CD8-positive, alpha-beta memory T cell (primary cell): ENCODE data around the gene RIOK2. TPM values are rescaled to one million over a fixed set of nuclear protein-coding genes. Genes with fewer than 3 reads are reported as not detected.

Source experiments
- CTCF ChIA-PET: fragments of 350-600 bp; sonication (Branson Sonifier 250); formaldehyde crosslinking; loops from one replicate; lab custom pipeline; 2021; ENCODE audit warnings: antibody characterized with exemption; lab: Charles Lee
- POLR2A ChIA-PET: fragments of 350-600 bp; sonication (Branson Sonifier 250); formaldehyde crosslinking; loops from one replicate; lab custom pipeline; 2021; ENCODE audit warnings: antibody characterized with exemption; lab: Charles Lee
- DNase-seq, 5 donors: peaks; one replicate each; pipeline versions ENCODE4 v3.0.0 to v3.0.0-alpha.2; 2020 to 2022; ENCODE audit warnings: mixed read lengths in 1 of 5
- H3K27ac ChIP-seq: one replicate; pipeline ENCODE4 v1.7.0; 2013; ENCODE audit warnings: low read depth, mild to moderate bottlenecking, low read length, moderate library complexity
- H3K27me3 ChIP-seq: 2 replicates; pipeline ENCODE4 v1.7.0; 2013; ENCODE audit warnings: low read length, mild to moderate bottlenecking; ENCODE audit not compliant: insufficient read depth, poor library complexity, severe bottlenecking
- H3K36me3 ChIP-seq: 2 replicates; pipeline ENCODE4 v1.7.0; 2013; ENCODE audit warnings: mild to moderate bottlenecking, low read length, moderate library complexity; ENCODE audit not compliant: insufficient read depth
- H3K4me1 ChIP-seq: 2 replicates; pipeline ENCODE4 v1.7.0; 2013; ENCODE audit warnings: mild to moderate bottlenecking, low read length, moderate library complexity; ENCODE audit not compliant: insufficient read depth
- H3K4me3 ChIP-seq: 2 replicates; pipeline ENCODE4 v1.7.0; 2013; ENCODE audit warnings: mild to moderate bottlenecking, low read length
- H3K9me3 ChIP-seq: 2 replicates; pipeline ENCODE4 v1.7.0; 2013; ENCODE audit warnings: mild to moderate bottlenecking, low read length
- H3K27ac Mint-ChIP-seq, 8 donors: one replicate each; pipeline ENCODE4 v1.8.0; 2020 to 2021; ENCODE audit warnings: mixed read lengths in 8 of 8, mild to moderate bottlenecking in 6 of 8, inconsistent platforms in 3 of 8, moderate library complexity in 3 of 8
- H3K27me3 Mint-ChIP-seq, 2 donors: one replicate each; pipeline ENCODE4 v1.8.0; 2020 to 2021; ENCODE audit warnings: mixed read lengths in 2 of 2, mild to moderate bottlenecking in 1 of 2, moderate library complexity in 1 of 2
- H3K36me3 Mint-ChIP-seq, 3 donors: one replicate each; pipeline ENCODE4 v1.8.0; 2020 to 2021; ENCODE audit warnings: mixed read lengths in 3 of 3, inconsistent platforms in 1 of 3, mild to moderate bottlenecking in 1 of 3
- H3K4me1 Mint-ChIP-seq, 3 donors: one replicate each; pipeline ENCODE4 v1.8.0; 2020 to 2021; ENCODE audit warnings: mixed read lengths in 3 of 3, inconsistent platforms in 1 of 3, mild to moderate bottlenecking in 1 of 3
- H3K4me3 Mint-ChIP-seq, 7 donors: one replicate each; pipeline ENCODE4 v1.8.0; 2020 to 2021; ENCODE audit warnings: mixed read lengths in 7 of 7, mild to moderate bottlenecking in 6 of 7, moderate library complexity in 4 of 7, inconsistent platforms in 2 of 7
- H3K9me3 Mint-ChIP-seq, 5 donors: one replicate each; pipeline ENCODE4 v1.8.0; 2020 to 2022; ENCODE audit warnings: mixed read lengths in 5 of 5, mild to moderate bottlenecking in 3 of 5, moderate library complexity in 2 of 5, inconsistent platforms in 1 of 5
- polyA plus RNA-seq: library from polyadenylated mRNA; unstranded; fragments of 300-500 nt; fragmentation: Illumina TruSeq; gene quantifications from one replicate; pipeline ENCODE4 v1.2.3, GENCODE V29; 2021
- total RNA-seq, 2 experiments: library from RNA; stranded (reverse); gene quantifications; one replicate each; pipeline ENCODE4 v1.2.3, GENCODE V29; 2021

The RIOK2 gene
- total and polyA plus RNA-seq, 3 experiments from 2014 or later = 27.5 to 45.9 (median 43.9) TPM

DNA sequence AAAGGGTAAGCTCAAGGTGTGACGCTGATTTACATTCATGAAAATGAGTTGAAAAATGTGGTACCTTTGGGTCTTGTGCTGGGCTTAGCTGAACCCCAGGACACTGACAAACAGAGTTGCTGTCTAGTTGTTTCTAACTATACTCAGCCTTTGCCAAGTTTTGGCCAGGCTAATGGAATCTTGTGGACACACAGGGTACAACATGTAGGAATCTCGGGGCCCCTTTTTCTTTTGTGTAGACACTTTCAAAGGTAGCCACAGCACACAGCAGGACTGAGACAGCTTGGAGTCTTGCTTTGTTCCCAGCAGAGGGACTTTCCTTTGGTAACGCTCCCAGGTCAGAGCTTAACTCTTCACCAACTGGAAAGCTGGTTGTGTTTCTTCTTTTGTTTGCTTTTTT, 48.4 kb downstream of the RIOK2 start:
- no peak for DNase-seq
- POLR2A ChIA-PET = no interaction called here
- Histone ChIP-seq H3K36me3 (no peaks in the 10 kb centered on the region), H3K27me3 (no peaks in the 10 kb centered on the region), H3K4me3 (no peak overlapping the region), H3K9me3 (no peaks in the 10 kb centered on the region), H3K4me1 (peaks cover 3% of the 10 kb centered on the region), H3K27ac (no peak overlapping the region)
- H3K4me1 Mint-ChIP-seq = no peaks in the 10 kb centered on the region
- H3K4me3 Mint-ChIP-seq = no peak overlapping the region
- CTCF ChIA-PET = no interaction called here
- peaks cover 7 to 10% of the 10 kb centered on the region in 2 donors for H3K27me3 Mint-ChIP-seq
- H3K36me3 Mint-ChIP-seq = no peaks in the 10 kb centered on the region
- no peaks in the 10 kb centered on the region for H3K9me3 Mint-ChIP-seq
- H3K27ac Mint-ChIP-seq = no peak overlapping the region

DNA sequence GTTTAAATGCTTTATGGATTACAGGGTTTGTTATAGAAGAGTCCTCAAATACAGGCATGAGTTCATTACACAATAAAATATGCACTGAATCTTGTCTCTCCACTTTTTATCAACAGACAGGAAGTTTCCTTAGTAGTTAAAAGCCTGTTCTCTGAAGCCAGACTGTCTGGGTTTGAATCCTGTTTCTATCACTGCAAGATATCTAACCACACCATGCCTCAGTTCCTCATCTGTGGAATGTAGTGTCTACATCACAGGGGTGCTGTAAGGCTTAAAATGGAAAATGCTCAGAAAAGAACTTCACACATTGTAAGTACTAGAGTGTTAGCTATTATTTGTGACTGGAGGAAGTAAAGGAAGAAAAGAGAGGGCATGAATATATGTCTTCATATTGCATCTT, 49.9 kb downstream of the RIOK2 start:
- Histone ChIP-seq H3K4me3 (no peak overlapping the region), H3K36me3 (no peaks in the 10 kb centered on the region), H3K9me3 (no peaks in the 10 kb centered on the region), H3K4me1 (peaks cover 3% of the 10 kb centered on the region), H3K27me3 (no peaks in the 10 kb centered on the region), H3K27ac (no peak overlapping the region)
- Mint-ChIP-seq H3K27ac (no peak overlapping the region), H3K27me3 (peaks cover 4 to 7% of the 10 kb centered on the region in 2 donors), H3K4me3 (no peak overlapping the region), H3K9me3 (no peaks in the 10 kb centered on the region), H3K4me1 (no peaks in the 10 kb centered on the region), H3K36me3 (no peaks in the 10 kb centered on the region)
- DNase-seq = no peak
- ChIA-PET POLR2A (no interaction called here), CTCF (no interaction called here)

GRCh38 chr5:97131921-97132320, 51.1 kb downstream of the RIOK2 start:
- Mint-ChIP-seq H3K4me3 (no peak overlapping the region), H3K4me1 (no peaks in the 10 kb centered on the region), H3K27ac (no peak overlapping the region), H3K9me3 (no peaks in the 10 kb centered on the region), H3K36me3 (no peaks in the 10 kb centered on the region), H3K27me3 (peaks cover 4 to 8% of the 10 kb centered on the region in 2 donors)
- no peaks in the 10 kb centered on the region for H3K36me3 ChIP-seq
- no peaks in the 10 kb centered on the region for H3K27me3 ChIP-seq
- H3K27ac ChIP-seq = no peak overlapping the region
- ChIA-PET POLR2A (no interaction called here), CTCF (no interaction called here)
- no peaks in the 10 kb centered on the region for H3K9me3 ChIP-seq
- H3K4me3 ChIP-seq = no peak overlapping the region
- no peak for DNase-seq
- peaks cover 3% of the 10 kb centered on the region for H3K4me1 ChIP-seq

DNA sequence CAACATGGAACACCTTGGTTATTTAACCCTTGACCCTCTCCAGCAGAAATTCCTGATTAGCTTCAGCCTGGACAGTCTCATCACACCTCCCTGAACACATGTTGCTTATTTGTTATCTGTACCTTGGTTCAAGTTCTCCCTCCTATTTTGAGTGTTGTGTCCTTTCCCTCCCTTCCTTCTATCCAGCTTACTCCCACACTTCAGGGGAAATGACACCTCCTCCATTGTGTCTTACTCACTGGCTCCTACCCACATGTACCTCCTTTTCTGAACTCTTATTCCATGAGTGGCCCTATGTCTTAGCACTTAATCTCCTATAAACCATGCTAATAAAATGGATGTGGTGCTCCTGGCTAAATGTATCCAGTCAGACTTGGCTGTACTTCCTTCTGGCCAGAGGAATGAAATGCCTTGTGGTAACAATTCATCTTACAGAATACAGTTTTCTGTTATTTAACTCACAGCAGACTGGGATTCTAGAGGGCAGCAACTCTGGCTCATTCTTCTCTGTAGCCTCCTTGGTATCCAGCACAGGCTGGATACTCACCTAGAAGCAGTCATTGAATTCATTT, 51.8 kb downstream of the RIOK2 start:
- no peak overlapping the region for H3K27ac Mint-ChIP-seq
- no peaks in the 10 kb centered on the region for H3K9me3 Mint-ChIP-seq
- Histone ChIP-seq H3K9me3 (no peaks in the 10 kb centered on the region), H3K4me1 (peaks cover 3% of the 10 kb centered on the region), H3K4me3 (no peak overlapping the region), H3K27me3 (no peaks in the 10 kb centered on the region), H3K36me3 (no peaks in the 10 kb centered on the region), H3K27ac (no peak overlapping the region)
- CTCF ChIA-PET = no interaction called here
- no peak overlapping the region for H3K4me3 Mint-ChIP-seq
- POLR2A ChIA-PET = no interaction called here
- no peak for DNase-seq
- no peaks in the 10 kb centered on the region for H3K4me1 Mint-ChIP-seq
- peaks cover 5 to 11% of the 10 kb centered on the region in 2 donors for H3K27me3 Mint-ChIP-seq
- no peaks in the 10 kb centered on the region for H3K36me3 Mint-ChIP-seq

GRCh38 chr5:97127727-97128126, 55.3 kb downstream of the RIOK2 start:
- H3K9me3 Mint-ChIP-seq = no peaks in the 10 kb centered on the region
- CTCF ChIA-PET = no interaction called here
- DNase-seq = no peak

GRCh38 chr5:97125125-97125683, 57.8 kb downstream of the RIOK2 start:
- no peaks in the 10 kb centered on the region for H3K9me3 Mint-ChIP-seq
- Histone ChIP-seq H3K4me1 (no peaks in the 10 kb centered on the region), H3K4me3 (no peak overlapping the region), H3K36me3 (no peaks in the 10 kb centered on the region), H3K9me3 (no peaks in the 10 kb centered on the region), H3K27me3 (no peaks in the 10 kb centered on the region), H3K27ac (no peak overlapping the region)
- ChIA-PET POLR2A (no interaction called here), CTCF (no interaction called here)
- no peak for DNase-seq
- H3K36me3 Mint-ChIP-seq = no peaks in the 10 kb centered on the region
- no peak overlapping the region for H3K4me3 Mint-ChIP-seq
- no peaks in the 10 kb centered on the region for H3K4me1 Mint-ChIP-seq
- H3K27ac Mint-ChIP-seq = no peak overlapping the region
- H3K27me3 Mint-ChIP-seq = peaks cover 8 to 14% of the 10 kb centered on the region in 2 donors

More at GRCh38 chr5:97127727-97128126, 55.3 kb downstream of the RIOK2 start:
- Mint-ChIP-seq H3K4me3 (no peak overlapping the region), H3K27me3 (peaks cover 14% of the 10 kb centered on the region in 2 donors), H3K4me1 (no peaks in the 10 kb centered on the region), H3K36me3 (no peaks in the 10 kb centered on the region), H3K27ac (no peak overlapping the region)
- Histone ChIP-seq H3K27me3 (no peaks in the 10 kb centered on the region), H3K27ac (no peak overlapping the region), H3K9me3 (no peaks in the 10 kb centered on the region), H3K36me3 (no peaks in the 10 kb centered on the region), H3K4me1 (no peaks in the 10 kb centered on the region), H3K4me3 (no peak overlapping the region)
- POLR2A ChIA-PET = no interaction called here

GRCh38 chr5:97124335-97124734, 58.7 kb downstream of the RIOK2 start:
- Mint-ChIP-seq H3K9me3 (no peaks in the 10 kb centered on the region), H3K27ac (no peak overlapping the region), H3K4me3 (no peak overlapping the region), H3K27me3 (peaks cover 7 to 14% of the 10 kb centered on the region in 2 donors), H3K4me1 (no peaks in the 10 kb centered on the region), H3K36me3 (no peaks in the 10 kb centered on the region)
- H3K4me1 ChIP-seq = no peaks in the 10 kb centered on the region
- no peaks in the 10 kb centered on the region for H3K9me3 ChIP-seq
- ChIA-PET CTCF (no interaction called here), POLR2A (no interaction called here)
- H3K4me3 ChIP-seq = no peak overlapping the region
- no peak overlapping the region for H3K27ac ChIP-seq
- no peaks in the 10 kb centered on the region for H3K36me3 ChIP-seq
- no peak for DNase-seq
- H3K27me3 ChIP-seq = no peaks in the 10 kb centered on the region

DNA sequence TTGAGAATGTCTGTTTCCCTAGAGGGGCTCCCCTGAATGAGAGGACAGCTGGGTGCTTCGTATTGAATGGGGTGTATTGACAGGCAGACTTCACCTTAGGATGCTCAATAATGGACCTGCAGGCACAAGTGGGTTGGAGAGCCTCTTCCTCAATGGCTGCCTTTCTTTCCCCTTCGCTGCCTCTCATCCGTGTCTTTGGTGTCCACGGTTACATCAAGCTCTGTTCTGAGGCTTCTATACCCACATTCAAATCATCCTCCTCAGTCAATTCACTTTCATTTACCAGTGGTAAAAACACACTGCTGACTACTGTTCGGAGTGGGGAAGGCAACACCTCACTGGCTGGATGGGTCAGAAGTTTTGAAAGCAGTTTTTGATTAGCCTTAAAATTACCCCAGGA, 61.2 kb downstream of the RIOK2 start:
- Mint-ChIP-seq H3K9me3 (no peaks in the 10 kb centered on the region), H3K4me3 (no peak overlapping the region), H3K4me1 (no peaks in the 10 kb centered on the region), H3K27ac (no peak overlapping the region), H3K36me3 (no peaks in the 10 kb centered on the region), H3K27me3 (peaks cover 6 to 14% of the 10 kb centered on the region in 2 donors)
- Histone ChIP-seq H3K27me3 (no peaks in the 10 kb centered on the region), H3K9me3 (no peaks in the 10 kb centered on the region), H3K4me3 (no peak overlapping the region), H3K36me3 (no peaks in the 10 kb centered on the region), H3K4me1 (no peaks in the 10 kb centered on the region), H3K27ac (no peak overlapping the region)
- DNase-seq = no peak
- CTCF ChIA-PET = no interaction called here
- POLR2A ChIA-PET = no interaction called here
